Measurements from ENCODE around the gene TMEM30A.

TMEM30A gene

GRCh38 chr6:75317503-75318206 lies 33.1 kb upstream of the TMEM30A start:
- no peaks in the 10 kb centered on the region for H3K4me1 ChIP-seq (ENCODE audit: insufficient read depth, low read length)
- ATAC-seq (ENCODE audit: insufficient read depth, low read depth) (no peak), DNase-seq (no peak)
- no peak overlapping the region for H3K27ac ChIP-seq (ENCODE audit: low read length)
- H3K9ac ChIP-seq (ENCODE audit: low read depth, low read length) = no peak overlapping the region
- no peak overlapping the region for H3K4me2 ChIP-seq (ENCODE audit: insufficient read depth, low read length)
- H3K36me3 ChIP-seq (ENCODE audit: insufficient read depth, low read length) = no peaks in the 10 kb centered on the region
- H3K79me2 ChIP-seq (ENCODE audit: insufficient read depth, low read length) = no peaks in the 10 kb centered on the region
- H3K27me3 ChIP-seq (ENCODE audit: insufficient read depth, low read length, poor library complexity) = peaks cover 9% of the 10 kb centered on the region
- TF ChIP-seq EZH2 (IDR thresholded peaks at IDR 0.05; ENCODE audit: borderline replicate concordance, low read depth, low read length, severe bottlenecking) (no peak), CTCF (IDR thresholded peaks at IDR 0.05; ENCODE audit: borderline replicate concordance, extremely low read depth, low read length, poor library complexity, severe bottlenecking) (no peak)
- H2AFZ ChIP-seq (ENCODE audit: low read depth, low read length) = no peak overlapping the region
- no peaks in the 10 kb centered on the region for H3K9me3 ChIP-seq (ENCODE audit: insufficient read depth, low read length, severe bottlenecking)
- H4K20me1 ChIP-seq (ENCODE audit: insufficient read depth, low read length) = no peaks in the 10 kb centered on the region
- no peak overlapping the region for H3K4me3 ChIP-seq (ENCODE audit: low read depth in 1 of 2, low read length in 2 of 2)

DNA sequence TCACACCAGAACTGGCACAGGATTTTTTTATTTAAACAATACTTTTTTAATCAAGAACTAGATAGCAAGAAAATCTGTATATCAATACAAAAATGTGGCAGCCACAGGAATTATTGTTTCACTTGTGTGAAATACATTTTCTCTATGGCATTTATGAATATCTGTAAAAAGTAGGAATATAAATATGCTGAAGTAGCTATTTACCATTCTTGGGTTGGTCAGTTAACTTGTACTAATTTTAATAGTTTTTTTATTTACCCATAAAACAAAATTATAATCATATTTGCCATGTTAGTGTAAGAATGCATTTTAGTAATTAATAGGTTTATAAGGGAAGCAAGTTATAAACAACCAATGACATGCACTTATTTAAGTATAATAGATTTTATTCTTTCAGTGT lies 31.4 kb upstream of the TMEM30A start:
- Histone ChIP-seq H3K27me3 (ENCODE audit: insufficient read depth, low read length, poor library complexity) (peaks cover 9% of the 10 kb centered on the region), H3K4me3 (ENCODE audit: low read depth in 1 of 2, low read length in 2 of 2) (no peak overlapping the region), H3K4me1 (ENCODE audit: insufficient read depth, low read length) (no peaks in the 10 kb centered on the region), H2AFZ (ENCODE audit: low read depth, low read length) (no peak overlapping the region), H3K36me3 (ENCODE audit: insufficient read depth, low read length) (no peaks in the 10 kb centered on the region), H3K9ac (ENCODE audit: low read depth, low read length) (no peak overlapping the region), H3K4me2 (ENCODE audit: insufficient read depth, low read length) (no peak overlapping the region), H3K9me3 (ENCODE audit: insufficient read depth, low read length, severe bottlenecking) (no peaks in the 10 kb centered on the region), H4K20me1 (ENCODE audit: insufficient read depth, low read length) (no peaks in the 10 kb centered on the region), H3K27ac (ENCODE audit: low read length) (no peak overlapping the region), H3K79me2 (ENCODE audit: insufficient read depth, low read length) (no peaks in the 10 kb centered on the region)
- no peak for DNase-seq
- ATAC-seq (ENCODE audit: insufficient read depth, low read depth) = no peak
- TF ChIP-seq EZH2 (IDR thresholded peaks at IDR 0.05; ENCODE audit: borderline replicate concordance, low read depth, low read length, severe bottlenecking) (no peak), CTCF (IDR thresholded peaks at IDR 0.05; ENCODE audit: borderline replicate concordance, extremely low read depth, low read length, poor library complexity, severe bottlenecking) (no peak)

DNA sequence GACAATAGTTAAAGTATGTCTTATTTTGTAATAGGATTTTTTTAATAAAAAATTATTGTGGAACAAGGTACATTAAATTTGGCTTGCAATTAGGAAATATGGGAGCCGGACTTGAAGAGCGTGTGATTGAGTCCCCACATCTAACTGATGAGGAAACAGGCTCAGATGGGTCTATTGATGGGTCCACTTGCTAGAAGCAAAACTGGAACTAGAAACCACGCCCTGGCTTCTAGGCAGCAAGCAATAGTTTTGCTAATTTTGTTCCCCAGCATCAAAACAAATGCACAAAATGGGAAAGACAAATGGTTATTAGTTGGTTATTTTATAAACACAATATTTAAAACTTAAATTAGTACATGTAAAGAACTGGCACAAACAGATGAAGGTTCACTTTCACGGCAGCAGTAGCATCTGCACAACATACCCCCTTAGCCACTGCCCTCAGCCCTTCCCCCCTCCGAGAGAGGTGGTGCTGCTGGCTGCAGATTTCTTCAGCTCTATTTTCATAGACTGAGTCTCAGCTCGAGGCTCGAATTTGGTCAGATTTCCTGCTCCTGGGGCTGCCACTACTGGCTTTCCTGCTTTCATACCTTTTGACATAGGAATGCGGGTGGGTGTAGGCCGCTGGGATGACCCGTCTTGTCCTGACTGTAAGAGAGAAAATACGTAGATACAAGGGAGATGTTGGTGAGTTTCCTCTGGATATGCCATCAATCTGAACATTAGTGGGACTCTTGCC lies 23.8 kb upstream of the TMEM30A start:
- no peak overlapping the region for H3K4me2 ChIP-seq (ENCODE audit: insufficient read depth, low read length)
- no peak for ATAC-seq (ENCODE audit: insufficient read depth, low read depth)
- H3K9me3 ChIP-seq (ENCODE audit: insufficient read depth, low read length, severe bottlenecking) = no peaks in the 10 kb centered on the region
- no peak overlapping the region for H3K27ac ChIP-seq (ENCODE audit: low read length)
- H3K79me2 ChIP-seq (ENCODE audit: insufficient read depth, low read length) = no peaks in the 10 kb centered on the region
- peaks cover 12% of the 10 kb centered on the region for H3K27me3 ChIP-seq (ENCODE audit: insufficient read depth, low read length, poor library complexity)
- H3K9ac ChIP-seq (ENCODE audit: low read depth, low read length) = no peak overlapping the region
- H3K4me3 ChIP-seq (ENCODE audit: low read depth in 1 of 2, low read length in 2 of 2) = no peak overlapping the region
- no peaks in the 10 kb centered on the region for H3K4me1 ChIP-seq (ENCODE audit: insufficient read depth, low read length)
- TF ChIP-seq CTCF (IDR thresholded peaks at IDR 0.05; ENCODE audit: borderline replicate concordance, extremely low read depth, low read length, poor library complexity, severe bottlenecking) = no peak
- no peak for TF ChIP-seq EZH2 (IDR thresholded peaks at IDR 0.05; ENCODE audit: borderline replicate concordance, low read depth, low read length, severe bottlenecking)
- no peaks in the 10 kb centered on the region for H3K36me3 ChIP-seq (ENCODE audit: insufficient read depth, low read length)
- no peak overlapping the region for H2AFZ ChIP-seq (ENCODE audit: low read depth, low read length)
- DNase-seq = no peak
- H4K20me1 ChIP-seq (ENCODE audit: insufficient read depth, low read length) = no peaks in the 10 kb centered on the region

Data from DND-41 (cell line).